Effector CD8-positive, alpha-beta T cell (primary cell): ENCODE results near the gene PRKAG2.

Experiments
- DNase-seq: peaks from one replicate; lab custom pipeline; 2025; lab: John Stamatoyannopoulos, UW

The PRKAG2 gene

DNA sequence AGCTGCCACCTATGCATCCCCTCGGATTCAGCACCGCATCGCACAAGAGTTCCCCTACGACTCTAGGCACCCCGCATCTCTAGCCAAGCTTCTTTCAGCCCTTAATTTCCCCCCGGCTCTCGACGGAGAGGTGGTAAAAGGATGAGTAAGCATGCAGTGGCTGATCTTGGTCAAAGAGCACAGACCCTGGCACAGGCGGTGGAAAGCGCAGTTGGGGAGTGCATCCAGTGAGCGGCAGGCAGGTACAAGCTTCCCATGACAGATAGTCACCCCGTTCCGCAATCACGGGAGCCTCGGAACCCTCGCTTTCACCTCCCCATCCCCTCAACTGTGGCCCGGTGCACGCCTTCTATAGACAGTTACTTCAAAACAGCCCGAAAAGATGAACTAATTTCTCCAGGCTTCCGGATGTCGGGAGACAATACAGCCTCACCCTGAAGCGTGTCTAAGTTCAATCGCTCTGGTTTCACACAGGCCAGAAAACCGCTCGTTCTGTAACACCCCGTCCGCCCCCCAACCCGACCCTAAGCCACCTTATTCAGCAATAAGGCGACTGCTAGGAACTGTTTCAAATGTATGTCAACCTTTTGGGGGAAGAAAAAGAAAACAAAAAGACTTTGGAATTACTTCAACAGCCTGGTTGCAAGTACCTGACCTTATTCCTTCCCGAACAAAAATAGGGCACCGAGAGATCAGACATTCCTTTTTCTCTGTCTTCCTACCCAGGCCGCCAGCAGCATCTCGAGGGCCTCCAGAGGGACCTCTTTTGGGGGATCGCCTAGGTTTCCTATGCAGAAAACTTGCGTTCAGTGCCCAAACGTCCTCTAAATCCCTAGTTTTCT, 358.6 kb downstream of the PRKAG2 start:
- DNase-seq: peak; percentile 9

DNA sequence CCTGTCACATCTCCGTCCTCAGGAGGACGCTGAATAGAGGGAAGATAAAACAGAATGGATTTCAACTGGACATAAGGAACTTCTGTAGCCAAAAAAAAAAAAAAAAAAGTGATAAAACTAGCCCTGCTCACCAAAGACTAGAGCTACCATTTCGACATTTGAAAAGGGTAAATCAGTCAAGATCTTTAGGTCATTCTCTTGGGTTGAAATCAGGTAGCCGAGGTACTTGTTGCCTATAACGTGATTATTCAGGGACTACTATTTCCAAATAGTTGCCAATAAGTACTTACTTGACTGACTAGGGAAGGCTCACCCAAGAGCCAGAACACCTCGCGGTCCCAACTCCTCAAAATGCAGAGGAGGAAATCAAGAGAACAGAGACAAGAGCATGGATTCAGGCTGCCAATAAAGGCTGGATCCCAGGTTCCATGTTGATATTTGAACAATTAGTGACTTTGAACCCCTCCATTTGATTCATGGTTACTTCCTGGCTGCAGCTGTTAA, 359.3 kb downstream of the PRKAG2 start:
- no peak for DNase-seq

- DNase-seq: no peak
Observed at GRCh38 chr7:151515276-151515565, 361.7 kb downstream of the PRKAG2 start.

DNA sequence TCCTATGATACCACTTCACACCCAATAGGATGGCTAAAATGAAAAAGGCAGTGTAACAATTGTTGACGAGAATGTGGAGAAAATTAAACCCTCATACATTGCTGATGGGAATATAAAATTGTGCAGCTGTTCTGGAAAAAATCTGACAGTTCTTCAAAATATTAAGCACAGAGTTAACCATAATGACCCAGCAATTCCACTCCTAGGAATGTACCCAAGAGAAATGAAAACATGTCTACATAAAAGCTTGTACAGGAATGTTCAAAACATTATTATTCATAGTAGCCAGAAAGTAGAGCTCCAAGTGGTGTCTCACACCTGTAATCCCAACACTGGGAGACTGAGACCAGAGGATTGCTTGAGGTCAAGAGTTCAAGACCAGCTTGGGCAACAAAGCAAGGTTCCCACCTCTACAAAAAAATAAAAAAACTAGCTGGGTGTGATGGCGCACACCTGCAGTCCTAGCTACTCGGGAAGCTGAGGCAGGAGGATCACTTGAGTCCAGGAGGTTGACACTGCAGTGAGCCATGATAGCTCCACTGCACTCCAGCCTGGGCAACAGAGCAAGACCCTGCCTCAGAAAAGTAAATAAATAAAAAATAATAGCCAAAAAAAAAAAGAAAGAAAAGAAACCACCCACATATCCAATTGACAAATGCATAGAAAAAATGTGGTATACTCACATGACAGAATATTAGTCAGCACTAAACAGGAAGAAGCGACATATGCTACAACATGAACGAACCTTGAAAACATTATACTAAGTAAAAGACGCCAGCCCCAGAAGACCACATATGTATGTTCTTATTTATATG, 362.2 kb downstream of the PRKAG2 start:
- DNase-seq: no peak

DNA sequence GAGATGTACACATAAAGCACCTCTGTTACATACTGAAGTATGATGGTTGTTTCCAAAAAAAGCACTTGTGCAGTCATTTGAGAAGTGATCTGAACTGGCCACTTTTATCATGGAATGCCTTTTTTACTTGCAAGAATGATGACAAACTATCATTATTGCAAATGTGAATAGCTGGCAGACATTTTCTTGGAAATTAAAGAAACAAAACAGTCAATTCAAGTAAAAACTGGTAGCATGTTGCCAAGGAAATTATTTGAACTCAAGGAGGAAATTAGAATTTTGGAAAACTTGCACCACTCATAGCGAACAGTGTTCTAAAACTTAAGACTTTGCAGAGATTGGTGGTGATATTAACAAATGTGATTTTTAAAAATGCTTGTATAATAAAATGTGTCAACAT, 363.8 kb downstream of the PRKAG2 start:
- DNase-seq: no peak

DNA sequence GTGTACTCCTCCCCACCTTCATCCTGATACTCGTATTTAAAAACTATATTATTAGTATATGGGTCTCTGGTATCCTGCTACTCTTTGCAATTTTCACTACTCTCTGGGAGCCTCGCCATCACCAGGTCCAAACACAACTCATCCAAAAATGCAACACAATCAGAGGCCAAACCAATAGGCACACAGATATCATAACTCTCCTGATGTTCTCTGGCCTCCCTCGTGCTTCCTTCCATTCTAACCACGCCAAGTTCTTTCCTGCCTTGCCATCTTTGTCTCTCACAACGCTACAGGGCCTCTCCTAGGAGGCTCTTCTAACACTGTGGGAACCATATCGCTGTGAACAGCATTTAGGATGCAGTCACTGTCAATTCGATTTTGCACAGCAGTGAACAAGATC, 364.6 kb downstream of the PRKAG2 start:
- DNase-seq: no peak

- no peak for DNase-seq
Observed at GRCh38 chr7:151511946-151512345, 365.0 kb downstream of the PRKAG2 start.

DNA sequence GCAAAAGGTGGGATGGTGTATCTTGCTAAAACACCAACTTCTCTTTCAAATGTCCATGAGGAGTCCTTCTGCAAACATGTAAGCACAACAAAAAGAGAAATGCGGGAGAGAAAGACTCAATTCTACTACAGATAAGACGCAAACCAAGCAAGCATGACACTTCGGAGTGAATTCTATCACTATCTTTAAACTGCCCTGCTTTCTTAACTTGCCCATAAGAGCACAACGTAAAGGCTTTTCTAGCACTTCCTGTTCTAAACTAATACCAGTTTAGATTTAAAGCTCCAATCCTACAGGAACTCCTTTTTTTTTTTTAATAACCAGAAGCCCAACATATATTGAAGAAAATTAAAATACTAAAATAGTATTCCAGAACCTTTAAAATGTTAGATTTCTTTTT, 365.6 kb downstream of the PRKAG2 start:
- DNase-seq: no peak

DNA sequence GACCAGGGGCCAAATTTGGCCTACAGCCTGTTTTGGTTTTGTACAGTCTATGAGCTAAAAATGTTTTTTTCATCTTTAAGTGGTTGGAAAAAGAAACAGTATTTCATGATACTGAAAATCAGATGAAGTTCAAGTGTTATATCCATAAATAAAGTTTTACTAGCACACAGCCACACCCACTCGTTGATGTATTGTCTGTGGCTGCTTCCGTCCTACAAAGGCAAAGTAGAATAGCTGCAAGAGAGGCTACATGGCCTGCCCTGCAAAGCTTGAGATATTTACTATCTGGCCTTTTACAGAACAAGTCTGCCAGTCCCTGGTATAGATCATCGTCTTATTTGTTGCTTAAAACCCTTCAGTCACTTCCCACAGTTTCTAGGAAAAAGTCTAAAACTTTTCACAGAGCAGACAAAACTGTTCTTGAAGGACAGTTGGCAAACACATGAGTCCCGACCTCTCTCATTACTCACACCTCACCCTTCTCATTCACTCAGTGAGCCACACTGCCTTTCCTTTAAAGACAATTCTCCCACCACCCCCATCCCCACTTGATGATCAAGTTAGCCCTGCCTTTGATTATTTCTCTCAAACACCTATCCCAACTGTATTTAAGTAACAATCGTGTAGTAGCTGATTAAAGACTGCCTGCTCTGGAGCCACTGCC, 367.1 kb downstream of the PRKAG2 start:
- no peak for DNase-seq

- DNase-seq: no peak
Observed at GRCh38 chr7:151508991-151509390, 367.9 kb downstream of the PRKAG2 start.

GRCh38 chr7:151507806-151508205, 369.1 kb downstream of the PRKAG2 start:
- DNase-seq: no peak

GRCh38 chr7:151506901-151507382, 370.0 kb downstream of the PRKAG2 start:
- no peak for DNase-seq
